ENCODE data around the gene TMEM8B. TPM values are rescaled to one million over a fixed set of nuclear protein-coding genes. Genes with fewer than 3 reads are reported as not detected.

The TMEM8B gene
- total and polyA plus RNA-seq, 2 donors (not counting 1 experiment from before 2014, with no cell fraction given) = 12.2 to 14.5 TPM

DNA sequence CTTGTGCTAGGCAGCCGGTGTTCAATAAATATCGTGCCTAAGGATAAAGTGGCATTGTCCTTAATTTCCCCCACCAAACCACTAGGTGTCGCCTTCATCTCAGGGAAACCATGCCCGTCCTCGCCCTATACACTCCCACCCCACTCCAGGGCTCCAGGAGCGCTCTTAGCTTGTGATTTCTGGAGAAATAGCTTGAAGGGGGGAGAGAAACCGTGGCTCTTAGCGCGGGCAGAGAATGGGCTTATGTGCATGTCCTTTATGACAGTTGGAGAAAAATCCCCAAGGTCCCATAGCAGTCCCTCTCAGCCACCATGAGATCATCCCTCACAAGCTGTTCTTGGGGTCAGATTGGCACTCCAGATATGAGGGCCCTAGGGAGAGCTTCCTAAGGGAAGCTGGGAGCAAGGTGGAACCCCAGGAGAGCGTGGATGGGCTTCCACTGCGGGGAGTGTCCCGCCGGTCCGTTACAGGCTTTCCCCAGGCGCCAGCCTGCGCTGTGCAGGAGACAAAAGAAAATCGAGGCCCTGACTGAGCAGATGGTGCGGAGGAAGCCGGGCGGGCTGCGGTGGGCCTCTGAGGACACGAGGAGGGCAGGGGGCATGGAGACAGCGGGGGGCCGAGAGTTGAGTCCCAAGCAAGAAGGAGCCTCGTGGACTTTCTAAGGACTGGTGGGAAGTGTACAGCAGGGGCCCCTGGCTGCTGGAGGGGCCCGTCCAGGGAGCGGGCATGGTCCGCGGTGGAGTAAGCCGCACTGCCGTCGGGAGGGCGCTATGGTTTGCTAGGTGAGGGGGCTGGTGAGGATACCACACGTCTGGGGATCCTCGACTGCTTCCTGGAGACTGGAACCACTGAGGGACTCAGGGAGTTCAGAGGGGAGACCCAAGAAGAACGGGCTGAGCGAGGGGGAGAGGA is 38.4 kb upstream of the TMEM8B start:
- CTCF ChIA-PET = interaction anchor here (0.6 to 6.0 kb wide), 48 partner anchors 8 to 232 kb away, joined by 3 to 176 read pairs (median 5); partner anchors contain the start of genes CREB3, FAM221B, GBA2 and HINT2
- H3K9me3 Mint-ChIP-seq (ENCODE audit: insufficient read depth) = no peaks in the 10 kb centered on the region
- peaks cover 0 to 6% (median 3%) of the 10 kb centered on the region in 4 experiments for H3K27me3 ChIP-seq (replicated peaks in 1 of 4; ENCODE audit: control extremely low read depth in 1 of 4, control insufficient read depth in 3 of 4, insufficient read depth in 4 of 4, low read length in 3 of 4)
- H3K27me3 Mint-ChIP-seq = peaks cover 4% of the 10 kb centered on the region
- peaks cover 5% of the 10 kb centered on the region in 2 donors for H3K4me1 ChIP-seq (ENCODE audit: control insufficient read depth in 2 of 2, insufficient read depth in 2 of 2, low read length in 2 of 2)
- H3K4me2 ChIP-seq (replicated peaks; ENCODE audit: low read depth, low read length, poor library complexity, severe bottlenecking) = no peak overlapping the region
- peak; percentile 92 for ATAC-seq (ENCODE audit: low read depth)
- H3K9ac ChIP-seq (ENCODE audit: low read length) = no peak overlapping the region
- intact Hi-C loops (cut with micrococcal nuclease) = loop anchor here (1.0 to 2.0 kb wide), 3 partner anchors 34 to 92 kb away; no protein-coding TSS in a partner anchor
- POLR2A ChIA-PET = interaction anchor here (1.5 kb wide), 1 partner anchor 36 kb away, joined by 3 read pairs; no protein-coding TSS in a partner anchor
- peaks cover 0 to 5% of the 10 kb centered on the region in 2 experiments for H3K36me3 ChIP-seq (replicated peaks in 1 of 2; ENCODE audit: control extremely low read depth in 1 of 2, control insufficient read depth in 1 of 2, extremely low read depth in 1 of 2, insufficient read depth in 2 of 2, low read length in 1 of 2)
- no peaks in the 10 kb centered on the region for H3K9me3 ChIP-seq (ENCODE audit: control extremely low read depth in 1 of 3, control insufficient read depth in 2 of 3, insufficient read depth in 1 of 3, low read length in 2 of 3)
- 80% methylated on average over 28 of the region's 37 CpGs for WGBS (ENCODE audit: insufficient coverage)
- H4K20me1 ChIP-seq (ENCODE audit: control insufficient read depth, insufficient read depth, low read length, poor library complexity, severe bottlenecking) = peaks cover 9% of the 10 kb centered on the region
- no peak overlapping the region for H3K4me3 ChIP-seq (ENCODE audit: control extremely low read depth in 1 of 5, extremely low read depth in 1 of 5, insufficient read depth in 1 of 5, low read depth in 2 of 5, low read length in 4 of 5)
- H3K79me2 ChIP-seq (ENCODE audit: control insufficient read depth, insufficient read depth, low read length) = peaks cover 8% of the 10 kb centered on the region
- peaks cover 9% of the 10 kb centered on the region for H3K4me1 Mint-ChIP-seq
- TF ChIP-seq, protein P1, sequence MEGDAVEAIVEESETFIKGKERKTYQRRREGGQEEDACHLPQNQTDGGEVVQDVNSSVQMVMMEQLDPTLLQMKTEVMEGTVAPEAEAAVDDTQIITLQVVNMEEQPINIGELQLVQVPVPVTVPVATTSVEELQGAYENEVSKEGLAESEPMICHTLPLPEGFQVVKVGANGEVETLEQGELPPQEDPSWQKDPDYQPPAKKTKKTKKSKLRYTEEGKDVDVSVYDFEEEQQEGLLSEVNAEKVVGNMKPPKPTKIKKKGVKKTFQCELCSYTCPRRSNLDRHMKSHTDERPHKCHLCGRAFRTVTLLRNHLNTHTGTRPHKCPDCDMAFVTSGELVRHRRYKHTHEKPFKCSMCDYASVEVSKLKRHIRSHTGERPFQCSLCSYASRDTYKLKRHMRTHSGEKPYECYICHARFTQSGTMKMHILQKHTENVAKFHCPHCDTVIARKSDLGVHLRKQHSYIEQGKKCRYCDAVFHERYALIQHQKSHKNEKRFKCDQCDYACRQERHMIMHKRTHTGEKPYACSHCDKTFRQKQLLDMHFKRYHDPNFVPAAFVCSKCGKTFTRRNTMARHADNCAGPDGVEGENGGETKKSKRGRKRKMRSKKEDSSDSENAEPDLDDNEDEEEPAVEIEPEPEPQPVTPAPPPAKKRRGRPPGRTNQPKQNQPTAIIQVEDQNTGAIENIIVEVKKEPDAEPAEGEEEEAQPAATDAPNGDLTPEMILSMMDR (IDR thresholded peaks at IDR 0.05) = peak; percentile 93
- no peak for TF ChIP-seq EZH2 (IDR thresholded peaks at IDR 0.05; ENCODE audit: borderline replicate concordance, insufficient read depth, low read depth, low read length, poor library complexity, severe bottlenecking)
- no peak overlapping the region for H3K27ac ChIP-seq (ENCODE audit: low read length in 2 of 2)
- H2AFZ ChIP-seq (ENCODE audit: insufficient read depth, low read depth, low read length, poor library complexity, severe bottlenecking) = no peak overlapping the region
- H3K27ac Mint-ChIP-seq = peak overlapping the region; percentile 26
- DNase-seq = peak; percentile 79
- H3K4me3 Mint-ChIP-seq = peak overlapping the region; percentile 41
